ENCODE data around the gene LPAR1.

LPAR1 gene

DNA sequence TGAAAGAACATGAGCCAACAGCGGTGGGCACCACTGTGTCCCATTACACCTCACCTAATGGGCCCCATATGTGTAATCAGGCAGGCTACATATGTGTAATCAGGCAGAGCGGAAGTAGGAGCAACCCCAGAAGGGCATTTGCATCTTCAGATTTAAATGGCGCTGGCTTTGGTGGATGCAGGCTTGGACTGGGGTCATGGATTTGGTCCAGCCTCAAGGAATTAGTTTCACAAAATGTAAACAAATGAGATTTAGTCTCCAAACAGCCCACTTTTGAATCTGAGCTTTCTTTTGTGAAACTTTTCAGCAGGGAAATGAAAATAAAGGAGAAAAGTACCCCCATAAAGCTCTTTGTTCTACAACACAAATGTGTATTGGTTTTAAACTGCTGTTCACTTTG is 161.3 kb downstream of the LPAR1 start:
- POLR2A ChIA-PET = no interaction called here

DNA sequence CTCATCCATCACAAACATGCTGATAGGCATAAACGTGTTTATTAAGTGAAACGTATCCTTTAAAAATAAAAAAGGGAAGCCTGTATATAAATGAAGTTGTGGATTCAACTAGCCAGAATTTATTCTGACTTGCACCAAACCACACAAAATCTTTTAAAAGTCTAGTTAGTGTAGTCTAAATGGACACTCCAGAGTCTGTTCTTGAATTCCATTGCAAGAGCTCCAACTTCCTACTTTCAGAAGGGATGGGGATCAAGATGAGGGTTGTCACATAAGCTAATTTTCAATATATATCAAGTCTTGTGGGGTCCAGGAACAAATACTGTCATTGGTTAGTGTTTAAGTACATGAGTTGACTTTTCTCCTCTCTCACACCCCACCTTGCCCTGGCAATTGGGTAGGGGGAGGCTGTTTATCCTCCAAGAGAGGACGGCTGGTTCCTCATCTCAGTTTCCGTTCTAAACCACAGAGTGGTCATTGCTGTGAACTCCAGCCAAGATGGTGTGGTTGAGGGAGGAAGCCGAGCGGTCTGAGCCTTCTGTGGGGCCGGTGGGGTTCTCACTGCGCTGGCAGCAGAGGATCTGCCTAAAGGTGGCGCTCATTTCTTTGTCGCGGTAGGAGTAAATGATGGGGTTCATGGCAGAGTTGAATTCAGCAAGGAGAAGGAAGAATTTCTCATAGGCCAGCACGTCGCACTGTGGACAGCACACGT is 163.2 kb downstream of the LPAR1 start:
- Histone ChIP-seq H3K9me3 (ENCODE audit: control insufficient read depth, insufficient read depth, low read depth, low read length) (no peaks in the 10 kb centered on the region), H3K36me3 (ENCODE audit: control insufficient read depth in 2 of 2, insufficient read depth in 1 of 2, low read length in 2 of 2) (peaks cover 0 to 4% of the 10 kb centered on the region in 2 experiments; a peak in 1 of 3 replicates), H3K4me3 (ENCODE audit: low read depth, low read length) (no peak overlapping the region), H3K4me1 (ENCODE audit: control insufficient read depth, insufficient read depth, low read length) (no peaks in the 10 kb centered on the region), H3K27ac (ENCODE audit: extremely low read depth, low read depth, low read length) (no peak overlapping the region)
- ChIA-PET POLR2A (no interaction called here), CTCF (no interaction called here)
- TF ChIP-seq, protein P1, sequence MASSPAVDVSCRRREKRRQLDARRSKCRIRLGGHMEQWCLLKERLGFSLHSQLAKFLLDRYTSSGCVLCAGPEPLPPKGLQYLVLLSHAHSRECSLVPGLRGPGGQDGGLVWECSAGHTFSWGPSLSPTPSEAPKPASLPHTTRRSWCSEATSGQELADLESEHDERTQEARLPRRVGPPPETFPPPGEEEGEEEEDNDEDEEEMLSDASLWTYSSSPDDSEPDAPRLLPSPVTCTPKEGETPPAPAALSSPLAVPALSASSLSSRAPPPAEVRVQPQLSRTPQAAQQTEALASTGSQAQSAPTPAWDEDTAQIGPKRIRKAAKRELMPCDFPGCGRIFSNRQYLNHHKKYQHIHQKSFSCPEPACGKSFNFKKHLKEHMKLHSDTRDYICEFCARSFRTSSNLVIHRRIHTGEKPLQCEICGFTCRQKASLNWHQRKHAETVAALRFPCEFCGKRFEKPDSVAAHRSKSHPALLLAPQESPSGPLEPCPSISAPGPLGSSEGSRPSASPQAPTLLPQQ (tag by site-specific recombination; IDR thresholded peaks at IDR 0.05) = no peak
- TF ChIP-seq ZNF433 (tag by site-specific recombination; IDR thresholded peaks at IDR 0.05; ENCODE audit: low read depth) = no peak
- TF ChIP-seq ZNF837 (tag by site-specific recombination; IDR thresholded peaks at IDR 0.05) = no peak
- no peak for TF ChIP-seq ZNF394 (tag by site-specific recombination; IDR thresholded peaks at IDR 0.05; ENCODE audit: borderline replicate concordance)
- TF ChIP-seq ZNF830 (tag by site-specific recombination; IDR thresholded peaks at IDR 0.05; ENCODE audit: low read depth) = no peak

More for the DNA sequence above, 161.3 kb downstream of the LPAR1 start:
- H3K4me1 ChIP-seq (ENCODE audit: control insufficient read depth, insufficient read depth, low read length) = no peaks in the 10 kb centered on the region
- H3K27ac ChIP-seq (ENCODE audit: extremely low read depth, low read depth, low read length) = no peak overlapping the region
- CTCF ChIA-PET = no interaction called here
- no peaks in the 10 kb centered on the region for H3K9me3 ChIP-seq (ENCODE audit: control insufficient read depth, insufficient read depth, low read depth, low read length)
- TF ChIP-seq KLF9 (tag by site-specific recombination; IDR thresholded peaks at IDR 0.05; ENCODE audit: low read depth) (no peak), ZNF701 (tag by site-specific recombination; IDR thresholded peaks at IDR 0.05) (no peak), KLF16 (tag by site-specific recombination; IDR thresholded peaks at IDR 0.05) (no peak), ZFP69B (tag by site-specific recombination; IDR thresholded peaks at IDR 0.05) (no peak), SETDB1 (IDR thresholded peaks at IDR 0.05; ENCODE audit: insufficient read length, low read length) (no peak), ZNF138 (tag by site-specific recombination; IDR thresholded peaks at IDR 0.05; ENCODE audit: borderline replicate concordance) (no peak), ZFP37 (tag by site-specific recombination; IDR thresholded peaks at IDR 0.05) (no peak), SP7 (tag by site-specific recombination; IDR thresholded peaks at IDR 0.05) (no peak), ZNF510 (tag by site-specific recombination; IDR thresholded peaks at IDR 0.05; ENCODE audit: insufficient replicate concordance) (no peak), GLIS1 (tag by site-specific recombination; IDR thresholded peaks at IDR 0.05) (no peak), ZNF785 (tag by site-specific recombination; IDR thresholded peaks at IDR 0.05) (no peak), ZNF354C (tag by site-specific recombination; IDR thresholded peaks at IDR 0.05; ENCODE audit: borderline replicate concordance, low read depth) (no peak)
- no peak overlapping the region for H3K4me3 ChIP-seq (ENCODE audit: low read depth, low read length)
- peaks cover 0 to 4% of the 10 kb centered on the region in 2 experiments; a peak in 1 of 3 replicates for H3K36me3 ChIP-seq (ENCODE audit: control insufficient read depth in 2 of 2, insufficient read depth in 1 of 2, low read length in 2 of 2)

DNA sequence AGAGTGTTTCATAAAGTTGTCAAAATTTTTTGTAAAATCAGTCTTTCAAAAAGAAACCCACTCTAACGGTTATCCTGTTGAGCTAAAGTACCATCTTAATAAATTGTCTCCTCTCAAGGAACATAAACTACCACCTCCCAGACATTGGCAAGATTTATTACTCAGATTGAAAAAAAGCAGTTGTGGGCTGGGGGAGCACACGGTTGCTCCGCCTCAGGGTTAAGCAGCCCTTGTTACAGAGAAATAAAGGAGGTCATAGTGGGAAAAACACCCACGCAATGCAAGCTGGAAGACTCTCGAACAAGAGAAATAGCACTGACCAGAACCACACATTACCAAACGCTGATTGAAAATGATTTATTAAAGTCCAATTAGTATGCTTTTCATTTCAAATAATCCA is 165.3 kb downstream of the LPAR1 start:
- CTCF ChIA-PET = interaction anchor here (0.6 to 1.2 kb wide), 2 partner anchors 12 to 427 kb away, joined by 3 to 4 read pairs; no protein-coding TSS in a partner anchor
- no peak for TF ChIP-seq ZNF571 (tag by site-specific recombination; IDR thresholded peaks at IDR 0.05)
- no peak for TF ChIP-seq ZBTB20 (tag by site-specific recombination; IDR thresholded peaks at IDR 0.05)
- no peak for TF ChIP-seq ZNF121 (tag by site-specific recombination; IDR thresholded peaks at IDR 0.05)
- no peak for TF ChIP-seq ZNF629 (tag by site-specific recombination; IDR thresholded peaks at IDR 0.05)
- TF ChIP-seq, protein P2, sequence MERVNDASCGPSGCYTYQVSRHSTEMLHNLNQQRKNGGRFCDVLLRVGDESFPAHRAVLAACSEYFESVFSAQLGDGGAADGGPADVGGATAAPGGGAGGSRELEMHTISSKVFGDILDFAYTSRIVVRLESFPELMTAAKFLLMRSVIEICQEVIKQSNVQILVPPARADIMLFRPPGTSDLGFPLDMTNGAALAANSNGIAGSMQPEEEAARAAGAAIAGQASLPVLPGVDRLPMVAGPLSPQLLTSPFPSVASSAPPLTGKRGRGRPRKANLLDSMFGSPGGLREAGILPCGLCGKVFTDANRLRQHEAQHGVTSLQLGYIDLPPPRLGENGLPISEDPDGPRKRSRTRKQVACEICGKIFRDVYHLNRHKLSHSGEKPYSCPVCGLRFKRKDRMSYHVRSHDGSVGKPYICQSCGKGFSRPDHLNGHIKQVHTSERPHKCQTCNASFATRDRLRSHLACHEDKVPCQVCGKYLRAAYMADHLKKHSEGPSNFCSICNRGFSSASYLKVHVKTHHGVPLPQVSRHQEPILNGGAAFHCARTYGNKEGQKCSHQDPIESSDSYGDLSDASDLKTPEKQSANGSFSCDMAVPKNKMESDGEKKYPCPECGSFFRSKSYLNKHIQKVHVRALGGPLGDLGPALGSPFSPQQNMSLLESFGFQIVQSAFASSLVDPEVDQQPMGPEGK (tag by site-specific recombination; IDR thresholded peaks at IDR 0.05) = no peak
- TF ChIP-seq ZSCAN30 (tag by site-specific recombination; IDR thresholded peaks at IDR 0.05) = no peak
- TF ChIP-seq ZBTB7A (tag by site-specific recombination; IDR thresholded peaks at IDR 0.05; ENCODE audit: low read depth) = no peak
- no peak for TF ChIP-seq KLF9 (tag by site-specific recombination; IDR thresholded peaks at IDR 0.05; ENCODE audit: low read depth)
- TF ChIP-seq ZNF624 (tag by site-specific recombination; IDR thresholded peaks at IDR 0.05) = no peak
- TF ChIP-seq ZNF19 (tag by site-specific recombination; IDR thresholded peaks at IDR 0.05; ENCODE audit: low read depth) = no peak
- no peak for TF ChIP-seq GFI1B (tag by site-specific recombination; IDR thresholded peaks at IDR 0.05)
- POLR2A ChIA-PET = no interaction called here
- Histone ChIP-seq H3K36me3 (ENCODE audit: control insufficient read depth in 2 of 2, insufficient read depth in 1 of 2, low read length in 2 of 2) (peaks cover 0 to 4% of the 10 kb centered on the region in 2 experiments; a peak in 1 of 3 replicates), H3K27ac (ENCODE audit: extremely low read depth, low read depth, low read length) (no peak overlapping the region), H3K4me1 (ENCODE audit: control insufficient read depth, insufficient read depth, low read length) (no peaks in the 10 kb centered on the region), H3K9me3 (ENCODE audit: control insufficient read depth, insufficient read depth, low read depth, low read length) (no peaks in the 10 kb centered on the region), H3K4me3 (ENCODE audit: low read depth, low read length) (no peak overlapping the region)
